Keratinocyte (primary cell): Measurements from ENCODE around the gene GRK4. TPM values are rescaled to one million over a fixed set of nuclear protein-coding genes. Genes with fewer than 3 reads are reported as not detected.

Experiments used
- DNase-seq: peaks from one replicate; pipeline ENCODE4 v3.0.0-alpha.2; 2011; ENCODE audit warnings: low read depth, missing footprints, low spot score
- FAIRE-seq: peaks from 2 replicates; lab custom pipeline; 2011; peaks lifted over from hg19 to GRCh38; lab: Jason Lieb, UNC
- H2AFZ ChIP-seq: 2 replicates; pipeline ENCODE4 v1.6.0; 2012; ENCODE audit warnings: low read length, control low read depth, inconsistent platforms; ENCODE audit not compliant: control insufficient read depth
- H3K27ac ChIP-seq: 2 replicates; pipeline ENCODE4 v1.5.1; 2011; ENCODE audit warnings: low read length; ENCODE audit not compliant: control insufficient read depth, insufficient read depth
- H3K27me3 ChIP-seq: 3 replicates; pipeline ENCODE4 v1.6.0; 2011; ENCODE audit warnings: low read length; ENCODE audit not compliant: control insufficient read depth, insufficient read depth; ENCODE audit errors: extremely low read depth
- H3K36me3 ChIP-seq, 2 experiments: 2 replicates in 1 of 2; 3 replicates in 1 of 2; pipeline ENCODE4 v1.5.1; 2011; ENCODE audit warnings: low read length in 2 of 2, mild to moderate bottlenecking in 1 of 2; ENCODE audit not compliant: control insufficient read depth in 2 of 2, insufficient read depth in 2 of 2; ENCODE audit errors: extremely low read depth in 1 of 2
- H3K4me1 ChIP-seq: 3 replicates; pipeline ENCODE4 v1.5.1; 2011; ENCODE audit warnings: low read length; ENCODE audit not compliant: control insufficient read depth, insufficient read depth; ENCODE audit errors: extremely low read depth
- H3K4me2 ChIP-seq: 3 replicates; pipeline ENCODE4 v1.6.0; 2011; ENCODE audit warnings: low read depth, low read length; ENCODE audit not compliant: control insufficient read depth, insufficient read depth; ENCODE audit errors: extremely low read depth
- H3K4me3 ChIP-seq, 3 experiments: fragments of 200-600 bp in 1 of 3; sonication (generic) in 1 of 3; 2 replicates in 2 of 3; 3 replicates in 1 of 3; pipeline ENCODE4 v1.5.1; 2011 to 2016; ENCODE audit warnings: low read length in 3 of 3, mild to moderate bottlenecking in 3 of 3, control low read depth in 2 of 3, inconsistent platforms in 1 of 3, low read depth in 1 of 3, mixed read lengths in 1 of 3, mixed run types in 1 of 3, moderate library complexity in 1 of 3; ENCODE audit not compliant: control insufficient read depth in 2 of 3, insufficient read depth in 2 of 3; ENCODE audit errors: extremely low read depth in 1 of 3
- H3K79me2 ChIP-seq: 2 replicates; pipeline ENCODE4 v1.6.0; 2012; ENCODE audit warnings: low read length; ENCODE audit not compliant: control insufficient read depth, insufficient read depth
- H3K9ac ChIP-seq: 3 replicates; pipeline ENCODE4 v1.6.0; 2011; ENCODE audit warnings: low read length; ENCODE audit not compliant: control insufficient read depth, insufficient read depth; ENCODE audit errors: extremely low read depth
- H3K9me1 ChIP-seq: 3 replicates; pipeline ENCODE4 v1.6.0; 2011; ENCODE audit warnings: low read length; ENCODE audit not compliant: control insufficient read depth, insufficient read depth; ENCODE audit errors: extremely low read depth
- H3K9me3 ChIP-seq: 2 replicates; pipeline ENCODE4 v1.5.1; 2012; ENCODE audit warnings: low read depth, low read length; ENCODE audit not compliant: control insufficient read depth
- H4K20me1 ChIP-seq: 3 replicates; pipeline ENCODE4 v1.6.0; 2011; ENCODE audit warnings: low read length; ENCODE audit not compliant: control insufficient read depth, insufficient read depth; ENCODE audit errors: extremely low read depth
- CTCF ChIP-seq, 3 experiments: IDR thresholded peaks in 1 of 3; conservative IDR thresholded peaks in 1 of 3; optimal IDR thresholded peaks in 1 of 3; 2 replicates in 2 of 3; 3 replicates in 1 of 3; pipeline versions ENCODE3 to v1.5.1; 2011; ENCODE audit warnings: low read length in 3 of 3, mild to moderate bottlenecking in 3 of 3, moderate library complexity in 2 of 3, control low read depth in 1 of 3, inconsistent platforms in 1 of 3; ENCODE audit not compliant: insufficient read depth in 2 of 3; ENCODE audit errors: extremely low read depth in 1 of 3
- EZH2 ChIP-seq: IDR thresholded peaks from one replicate; pipeline ENCODE4 v1.6.1; 2012; ENCODE audit warnings: inconsistent platforms, mild to moderate bottlenecking, low read length, moderate library complexity
- dilution Hi-C: fragments of 300-500 bp; cut with MboI; formaldehyde crosslinking; loops from one replicate; pipeline ENCODE4 v1.7.0; 2020; ENCODE audit warnings: low sequenced_read_pairs; ENCODE audit not compliant: extremely low pct_ligation_motif_present
- polyA plus RNA-seq, 5 experiments: library from polyadenylated mRNA; depleted of rRNA in 3 of 5; stranded (reverse) in 3 of 5; stranded (forward) in 1 of 5; unstranded in 1 of 5; fragments of >200 nt; gene quantifications; 1 replicate in 1 of 5; 2 replicates in 3 of 5; 3 replicates in 1 of 5; pipeline versions ENCODE4 v1.2.1 to v1.2.3, GENCODE V29; 2011 to 2012; ENCODE audit warnings: missing spikeins in 2 of 5, low read depth in 1 of 5, low replicate concordance in 1 of 5

Gene GRK4
- polyA plus RNA-seq, 1 donor (not counting 4 experiments of a cell fraction or from before 2014, with no cell fraction given), result 4.3 TPM

GRCh38 chr4:3041192-3042142, 78.1 kb downstream of the GRK4 start:
- H3K36me3 ChIP-seq, result no peaks in the 10 kb centered on the region
- no peak for TF ChIP-seq EZH2
- no peak for TF ChIP-seq CTCF (optimal IDR thresholded peaks at IDR 0.05 in 1 of 3, IDR thresholded peaks at IDR 0.05 in 1 of 3, conservative IDR thresholded peaks at IDR 0.05 in 1 of 3; ENCODE audit: extremely low read depth in 1 of 3, insufficient read depth in 2 of 3, low read length in 3 of 3)
- no peaks in the 10 kb centered on the region for H4K20me1 ChIP-seq
- H3K4me3 ChIP-seq, result peak overlapping the region; percentile 8 to 65 (median 13)
- no peaks in the 10 kb centered on the region for H3K79me2 ChIP-seq
- peak overlapping the region; percentile 85 for H2AFZ ChIP-seq
- dilution Hi-C loops, result no loop called here
- DNase-seq, result no peak
- peaks cover 10% of the 10 kb centered on the region for H3K27me3 ChIP-seq
- FAIRE-seq, result no peak
- H3K4me2 ChIP-seq, result peak overlapping the region; percentile 80
- H3K9ac ChIP-seq, result peak overlapping the region; percentile 71
- H3K9me3 ChIP-seq, result no peaks in the 10 kb centered on the region
- H3K9me1 ChIP-seq, result no peaks in the 10 kb centered on the region
- H3K4me1 ChIP-seq, result peaks cover 29% of the 10 kb centered on the region
- no peak overlapping the region for H3K27ac ChIP-seq

- peak overlapping the region; percentile 85 for H2AFZ ChIP-seq
- peaks cover 10% of the 10 kb centered on the region for H3K27me3 ChIP-seq
Measured at GRCh38 chr4:3042226-3042625, 78.9 kb downstream of the GRK4 start.

More at GRCh38 chr4:3042226-3042625, 78.9 kb downstream of the GRK4 start:
- peaks cover 27% of the 10 kb centered on the region for H3K4me1 ChIP-seq
- no peaks in the 10 kb centered on the region for H3K9me1 ChIP-seq
- H3K36me3 ChIP-seq, result no peaks in the 10 kb centered on the region
- H3K27ac ChIP-seq, result no peak overlapping the region
- H4K20me1 ChIP-seq, result no peaks in the 10 kb centered on the region
- TF ChIP-seq EZH2, result no peak
- no peak for TF ChIP-seq CTCF (optimal IDR thresholded peaks at IDR 0.05 in 1 of 3, IDR thresholded peaks at IDR 0.05 in 1 of 3, conservative IDR thresholded peaks at IDR 0.05 in 1 of 3; ENCODE audit: extremely low read depth in 1 of 3, insufficient read depth in 2 of 3, low read length in 3 of 3)
- dilution Hi-C loops, result no loop called here
- no peaks in the 10 kb centered on the region for H3K9me3 ChIP-seq
- H3K79me2 ChIP-seq, result no peaks in the 10 kb centered on the region
- H3K4me3 ChIP-seq, result peak overlapping the region in 1 of 3 experiments; percentile 65
- no peak for FAIRE-seq
- H3K9ac ChIP-seq, result peak overlapping the region; percentile 71
- peak overlapping the region; percentile 80 for H3K4me2 ChIP-seq
- DNase-seq, result no peak
